GM18951 (cell line): ENCODE data around the gene ICE2.

Experiments
- POLR2A ChIP-seq: IDR thresholded peaks from 4 replicates; pipeline ENCODE4 v1.6.1; 2011; ENCODE audit warnings: mild to moderate bottlenecking; ENCODE audit not compliant: insufficient read length, insufficient read depth; ENCODE audit errors: extremely low read depth
- in situ Hi-C: fragments of 300-500 bp; cut with MboI; formaldehyde crosslinking; loops from one replicate; pipeline ENCODE4 v1.12.0; 2022; ENCODE audit warnings: low sequenced_read_pairs, mixed read lengths, inconsistent platforms; ENCODE audit not compliant: unreplicated experiment

The ICE2 gene

GRCh38 chr15:60390231-60390630, 88.7 kb downstream of the ICE2 start:
- in situ Hi-C loops: no loop called here

GRCh38 chr15:60389261-60390077, 89.5 kb downstream of the ICE2 start:
- no peak for TF ChIP-seq POLR2A

More at GRCh38 chr15:60390231-60390630, 88.7 kb downstream of the ICE2 start:
- no peak for TF ChIP-seq POLR2A

GRCh38 chr15:60387321-60387720, 91.6 kb downstream of the ICE2 start:
- in situ Hi-C loops: no loop called here

More at GRCh38 chr15:60389261-60390077, 89.5 kb downstream of the ICE2 start:
- in situ Hi-C loops: no loop called here

GRCh38 chr15:60386615-60387014, 92.3 kb downstream of the ICE2 start:
- TF ChIP-seq POLR2A: no peak

More at GRCh38 chr15:60387321-60387720, 91.6 kb downstream of the ICE2 start:
- TF ChIP-seq POLR2A: no peak

GRCh38 chr15:60385620-60386552, 93.1 kb downstream of the ICE2 start:
- in situ Hi-C loops: no loop called here
- TF ChIP-seq POLR2A: no peak

More at GRCh38 chr15:60386615-60387014, 92.3 kb downstream of the ICE2 start:
- in situ Hi-C loops: no loop called here

- no peak for TF ChIP-seq POLR2A
- in situ Hi-C loops: no loop called here
Measured at GRCh38 chr15:60384526-60385126, 94.3 kb downstream of the ICE2 start.

- in situ Hi-C loops: no loop called here
- no peak for TF ChIP-seq POLR2A
Measured at GRCh38 chr15:60384053-60384452, 94.9 kb downstream of the ICE2 start.

- no peak for TF ChIP-seq POLR2A
- in situ Hi-C loops: no loop called here
Measured at GRCh38 chr15:60382773-60383674, 95.9 kb downstream of the ICE2 start.

GRCh38 chr15:60381148-60381788, 97.7 kb downstream of the ICE2 start:
- in situ Hi-C loops: no loop called here
- no peak for TF ChIP-seq POLR2A

- TF ChIP-seq POLR2A: no peak
- in situ Hi-C loops: no loop called here
Measured at GRCh38 chr15:60379525-60380274, 99.2 kb downstream of the ICE2 start.

- TF ChIP-seq POLR2A: no peak
- in situ Hi-C loops: no loop called here
Measured at GRCh38 chr15:60379185-60379524, 99.8 kb downstream of the ICE2 start.

- TF ChIP-seq POLR2A: no peak
- in situ Hi-C loops: no loop called here
Measured at GRCh38 chr15:60376677-60377095, 102.3 kb downstream of the ICE2 start.
